GM23338 (cell line): Measurements from ENCODE around the gene ITCH. TPM values are rescaled to one million over a fixed set of nuclear protein-coding genes. Genes with fewer than 3 reads are reported as not detected.

Experiments used
- ATAC-seq: fragments of 200-7000 bp; cut with Tn5 transposase; 3 replicates; pipeline ENCODE4 v1.9.1; 2020
- DNase-seq: peaks from one replicate; pipeline ENCODE4 v3.0.0-alpha.2; 2015; ENCODE audit warnings: low spot score
- H2AFZ ChIP-seq: fragments of 200-600 bp; sonication (generic); 2 replicates; pipeline ENCODE4 v1.8.0; 2016; ENCODE audit warnings: antibody characterized with exemption, mild to moderate bottlenecking, moderate library complexity
- H3F3A ChIP-seq: fragments of 200-600 bp; sonication (generic); replicated peaks from 2 replicates; pipeline ENCODE4 v1.8.0; 2017; ENCODE audit warnings: antibody characterized with exemption, mixed run types, low read depth
- H3K27ac ChIP-seq: fragments of 200-600 bp; sonication (generic); 2 replicates; pipeline ENCODE4 v1.6.1; 2016; ENCODE audit warnings: low read depth
- H3K27me3 ChIP-seq: fragments of 200-600 bp; sonication (generic); 2 replicates; pipeline ENCODE4 v1.8.0; 2016; ENCODE audit warnings: mild to moderate bottlenecking, mixed run types, moderate library complexity; ENCODE audit not compliant: insufficient read depth
- H3K36me3 ChIP-seq: fragments of 200-600 bp; sonication (generic); 2 replicates; pipeline ENCODE4 v1.8.0; 2016; ENCODE audit warnings: mild to moderate bottlenecking; ENCODE audit not compliant: insufficient read depth
- H3K4me1 ChIP-seq: fragments of 200-600 bp; sonication (generic); 2 replicates; pipeline ENCODE4 v1.8.0; 2016; ENCODE audit warnings: mild to moderate bottlenecking, moderate library complexity; ENCODE audit not compliant: insufficient read depth
- H3K4me2 ChIP-seq: fragments of 200-600 bp; sonication (generic); 2 replicates; pipeline ENCODE4 v1.7.1; 2017; ENCODE audit warnings: mixed run types
- H3K4me3 ChIP-seq: fragments of 200-600 bp; sonication (generic); 2 replicates; pipeline ENCODE4 v1.6.1; 2016; ENCODE audit warnings: mixed run types
- H3K79me2 ChIP-seq: fragments of 200-600 bp; sonication (generic); replicated peaks from 2 replicates; pipeline ENCODE4 v1.8.0; 2017; ENCODE audit warnings: mild to moderate bottlenecking; ENCODE audit not compliant: insufficient read depth
- H3K9me2 ChIP-seq: fragments of 200-600 bp; sonication (generic); 2 replicates; pipeline ENCODE4 v1.8.0; 2017; ENCODE audit not compliant: insufficient read depth
- H4K20me1 ChIP-seq: fragments of 200-600 bp; sonication (generic); replicated peaks from 2 replicates; pipeline ENCODE4 v1.8.0; 2017; ENCODE audit warnings: mild to moderate bottlenecking; ENCODE audit not compliant: insufficient read depth
- H3K27ac Mint-ChIP-seq: 2 replicates; pipeline ENCODE4 v1.8.0; 2020; ENCODE audit warnings: inconsistent platforms, mild to moderate bottlenecking, moderate library complexity, mixed read lengths
- H3K27me3 Mint-ChIP-seq: 3 replicates; pipeline ENCODE4 v1.8.0; 2022; ENCODE audit warnings: low read depth, mild to moderate bottlenecking, moderate library complexity, mixed read lengths, inconsistent platforms; ENCODE audit not compliant: insufficient read depth, poor library complexity
- H3K36me3 Mint-ChIP-seq: 3 replicates; pipeline ENCODE4 v1.8.0; 2021; ENCODE audit warnings: low read depth, mild to moderate bottlenecking, inconsistent platforms, moderate library complexity, mixed read lengths
- H3K4me1 Mint-ChIP-seq: 3 replicates; pipeline ENCODE4 v1.8.0; 2020; ENCODE audit warnings: mild to moderate bottlenecking, inconsistent platforms, mixed read lengths
- H3K4me3 Mint-ChIP-seq: 3 replicates; pipeline ENCODE4 v1.8.0; 2021; ENCODE audit warnings: moderate library complexity, mild to moderate bottlenecking, inconsistent platforms, mixed read lengths
- H3K9me3 Mint-ChIP-seq: 3 replicates; pipeline ENCODE4 v1.8.0; 2020; ENCODE audit warnings: moderate library complexity, mild to moderate bottlenecking, inconsistent platforms, mixed read lengths
- CREB1 ChIP-seq: fragments of 250-450 bp; sonication (Bioruptor Pico); IDR thresholded peaks from 2 replicates; pipeline ENCODE4 v1.5.0; 2020; ENCODE audit warnings: low read depth, mild to moderate bottlenecking, moderate library complexity
- EZH2 ChIP-seq: fragments of 200-600 bp; sonication (generic); IDR thresholded peaks from one replicate; pipeline ENCODE4 v1.8.0; 2017; ENCODE audit warnings: antibody characterized with exemption, mild to moderate bottlenecking, low read depth; ENCODE audit not compliant: unreplicated experiment
- EZH2phosphoT487 ChIP-seq: fragments of 200-600 bp; sonication (generic); IDR thresholded peaks from one replicate; pipeline ENCODE4 v1.8.1; 2018; ENCODE audit warnings: antibody characterized with exemption; ENCODE audit not compliant: unreplicated experiment
- JUNB ChIP-seq: IDR thresholded peaks from one replicate; pipeline ENCODE4 v1.6.1; 2016; ENCODE audit warnings: antibody characterized with exemption; ENCODE audit not compliant: unreplicated experiment
- NANOG ChIP-seq: IDR thresholded peaks from 2 replicates; pipeline ENCODE4 v1.6.1; 2016; ENCODE audit warnings: antibody characterized with exemption, borderline replicate concordance
- STAT1 ChIP-seq: IDR thresholded peaks from one replicate; pipeline ENCODE4 v1.6.1; 2016; ENCODE audit warnings: antibody characterized with exemption; ENCODE audit not compliant: unreplicated experiment
- ZNF114 ChIP-seq: fragments of 250-450 bp; sonication (Bioruptor Pico); IDR thresholded peaks from 2 replicates; pipeline ENCODE4 v1.5.0; 2020; ENCODE audit warnings: mild to moderate bottlenecking, moderate library complexity
- ZNF331 ChIP-seq: fragments of 250-450 bp; sonication (Bioruptor Pico); IDR thresholded peaks from 2 replicates; pipeline ENCODE4 v1.5.0; 2020; ENCODE audit warnings: low read depth, mild to moderate bottlenecking, moderate library complexity
- polyA plus RNA-seq: library from polyadenylated mRNA; unstranded; fragments of >200 nt; fragmentation: Nextera tagmentation; extraction: Ambion mirVana; gene quantifications from 2 replicates; pipeline ENCODE4 v1.2.1, GENCODE V29; 2016
- total RNA-seq: library from RNA; depleted of rRNA; stranded (reverse); fragments of >200 nt; shearing (Covaris generic); gene quantifications from 2 replicates; pipeline ENCODE4 v1.2.3, GENCODE V29; 2014
- TF ChIP-seq, protein P1 (sequence below): IDR thresholded peaks from one replicate; pipeline ENCODE4 v1.6.1; 2018; ENCODE audit warnings: antibody characterized with exemption; ENCODE audit not compliant: unreplicated experiment
- TF ChIP-seq, protein P2 (sequence below): fragments of 250-450 bp; sonication (Bioruptor Pico); IDR thresholded peaks from 2 replicates; pipeline ENCODE4 v1.5.0; 2020; ENCODE audit warnings: mild to moderate bottlenecking, moderate library complexity

Gene ITCH
- total and polyA plus RNA-seq, 2 experiments from 2014 or later, result 16.4 to 31.6 TPM

DNA sequence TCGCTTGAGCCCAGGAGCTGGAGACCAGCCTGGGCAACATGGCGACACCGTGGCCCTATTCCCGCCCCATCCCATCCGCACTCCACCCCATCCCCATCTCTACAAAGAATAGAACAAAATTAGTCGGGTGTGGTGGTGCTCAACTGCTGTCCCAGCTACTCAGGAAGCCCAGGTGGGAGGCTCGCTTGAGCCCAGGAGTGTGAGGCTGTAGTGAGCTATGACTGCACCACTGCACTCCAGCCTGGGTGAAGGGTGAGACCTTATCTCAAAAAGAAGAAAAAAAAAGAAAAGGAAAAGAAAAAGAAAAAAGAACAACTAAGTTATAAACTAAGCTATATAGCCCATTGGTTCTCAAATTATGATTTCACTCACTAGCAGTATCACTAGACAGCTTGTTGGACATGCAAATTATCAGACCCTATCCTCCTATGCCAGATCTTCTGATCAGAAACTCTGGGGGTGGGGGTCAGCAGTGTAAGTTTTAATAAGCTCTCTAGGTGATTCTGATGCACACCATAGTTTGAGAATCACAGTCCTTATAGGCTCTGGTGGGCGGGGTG is 491 bp upstream of the ITCH start (continued):
- TF ChIP-seq, protein P1, sequence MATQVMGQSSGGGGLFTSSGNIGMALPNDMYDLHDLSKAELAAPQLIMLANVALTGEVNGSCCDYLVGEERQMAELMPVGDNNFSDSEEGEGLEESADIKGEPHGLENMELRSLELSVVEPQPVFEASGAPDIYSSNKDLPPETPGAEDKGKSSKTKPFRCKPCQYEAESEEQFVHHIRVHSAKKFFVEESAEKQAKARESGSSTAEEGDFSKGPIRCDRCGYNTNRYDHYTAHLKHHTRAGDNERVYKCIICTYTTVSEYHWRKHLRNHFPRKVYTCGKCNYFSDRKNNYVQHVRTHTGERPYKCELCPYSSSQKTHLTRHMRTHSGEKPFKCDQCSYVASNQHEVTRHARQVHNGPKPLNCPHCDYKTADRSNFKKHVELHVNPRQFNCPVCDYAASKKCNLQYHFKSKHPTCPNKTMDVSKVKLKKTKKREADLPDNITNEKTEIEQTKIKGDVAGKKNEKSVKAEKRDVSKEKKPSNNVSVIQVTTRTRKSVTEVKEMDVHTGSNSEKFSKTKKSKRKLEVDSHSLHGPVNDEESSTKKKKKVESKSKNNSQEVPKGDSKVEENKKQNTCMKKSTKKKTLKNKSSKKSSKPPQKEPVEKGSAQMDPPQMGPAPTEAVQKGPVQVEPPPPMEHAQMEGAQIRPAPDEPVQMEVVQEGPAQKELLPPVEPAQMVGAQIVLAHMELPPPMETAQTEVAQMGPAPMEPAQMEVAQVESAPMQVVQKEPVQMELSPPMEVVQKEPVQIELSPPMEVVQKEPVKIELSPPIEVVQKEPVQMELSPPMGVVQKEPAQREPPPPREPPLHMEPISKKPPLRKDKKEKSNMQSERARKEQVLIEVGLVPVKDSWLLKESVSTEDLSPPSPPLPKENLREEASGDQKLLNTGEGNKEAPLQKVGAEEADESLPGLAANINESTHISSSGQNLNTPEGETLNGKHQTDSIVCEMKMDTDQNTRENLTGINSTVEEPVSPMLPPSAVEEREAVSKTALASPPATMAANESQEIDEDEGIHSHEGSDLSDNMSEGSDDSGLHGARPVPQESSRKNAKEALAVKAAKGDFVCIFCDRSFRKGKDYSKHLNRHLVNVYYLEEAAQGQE, result no peak
- TF ChIP-seq ZNF331, result no peak
- TF ChIP-seq JUNB, result no peak
- TF ChIP-seq EZH2phosphoT487, result no peak
- no peak for TF ChIP-seq NANOG
- TF ChIP-seq EZH2, result no peak
- no peak for TF ChIP-seq ZNF114

DNA sequence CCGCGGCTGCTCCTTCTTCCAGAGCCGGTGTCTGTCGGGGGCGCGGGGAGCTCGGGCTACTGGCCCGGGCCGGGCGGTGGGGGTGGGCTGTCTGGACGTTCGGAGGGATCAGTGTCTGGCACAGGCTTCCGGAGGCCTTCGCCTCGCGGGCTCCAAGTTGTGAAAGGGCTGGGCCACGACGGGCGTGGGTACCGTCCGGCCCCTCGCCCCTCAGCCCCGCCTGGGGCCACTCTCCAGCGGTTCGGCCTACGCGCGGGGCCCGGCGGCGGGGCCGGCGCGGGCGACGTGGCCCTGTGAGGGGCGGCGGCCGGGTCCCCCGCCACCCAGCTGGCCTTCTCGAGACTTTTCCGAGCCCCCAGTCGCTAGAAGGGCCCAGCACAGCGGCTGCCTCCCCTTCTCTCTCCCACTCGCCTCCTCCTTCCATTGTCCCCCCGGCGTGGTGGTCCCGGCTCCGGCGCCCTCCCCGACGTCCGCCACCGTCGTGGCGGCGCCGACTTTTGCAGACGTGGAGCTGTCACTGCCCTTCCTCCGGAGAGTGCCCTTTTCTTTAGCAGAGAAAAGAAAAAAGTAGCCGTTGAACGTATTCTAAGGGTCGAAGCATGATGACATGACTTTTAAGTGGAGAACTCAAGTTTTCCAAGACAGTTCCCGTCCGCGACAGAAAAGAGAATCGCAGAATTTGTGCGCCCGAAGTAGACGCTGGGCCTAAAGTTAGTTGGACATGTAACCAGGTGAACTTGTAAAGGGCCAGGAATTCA is 571 bp downstream of the ITCH start:
- ATAC-seq, result peak; percentile 71
- Histone ChIP-seq H3K9me2 (no peaks in the 10 kb centered on the region), H3K27me3 (no peaks in the 10 kb centered on the region), H3K27ac (no peak overlapping the region; the same call in 1 of the 2 replicates), H2AFZ (peak overlapping the region; percentile 89), H4K20me1 (peaks cover 30% of the 10 kb centered on the region), H3K79me2 (peaks cover 50% of the 10 kb centered on the region), H3K4me3 (peak overlapping the region; percentile 94), H3K4me1 (peaks cover 22% of the 10 kb centered on the region), H3K4me2 (peak overlapping the region; percentile 90), H3F3A (0 out of 2 replicates have a peak, but pooled peaks cover 3% of the 10 kb centered on the region), H3K36me3 (no peaks in the 10 kb centered on the region)
- Mint-ChIP-seq H3K4me1 (peaks cover 17% of the 10 kb centered on the region), H3K27ac (peak overlapping the region; percentile 96), H3K9me3 (no peaks in the 10 kb centered on the region), H3K4me3 (peak overlapping the region; percentile 94), H3K36me3 (peaks cover 10% of the 10 kb centered on the region), H3K27me3 (peaks cover 12% of the 10 kb centered on the region)
- TF ChIP-seq EZH2 (no peak), CREB1 (CRISPR knock-in tag) (peak; percentile 53)
- peak; percentile 50 for DNase-seq

DNA sequence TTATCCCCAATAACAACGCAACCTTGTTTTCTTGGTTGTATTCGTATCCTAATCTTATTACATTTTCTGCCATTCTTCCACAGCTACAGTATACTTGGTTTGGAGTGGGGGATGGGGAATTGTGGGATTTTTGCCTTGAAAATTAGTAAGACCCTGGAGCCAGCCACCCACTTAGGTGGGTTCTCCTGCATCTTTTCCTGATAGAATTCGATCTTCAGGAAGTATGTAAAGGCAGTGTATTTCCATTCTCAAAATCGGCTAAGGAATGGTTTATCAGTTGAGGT is 1.1 kb downstream of the ITCH start:
- Mint-ChIP-seq H3K4me1 (peaks cover 17% of the 10 kb centered on the region), H3K36me3 (peaks cover 15% of the 10 kb centered on the region), H3K9me3 (no peaks in the 10 kb centered on the region), H3K4me3 (peak overlapping the region; percentile 94), H3K27ac (no peak overlapping the region), H3K27me3 (peaks cover 12% of the 10 kb centered on the region)
- Histone ChIP-seq H3K4me2 (peak overlapping the region; percentile 90), H3K4me3 (peak overlapping the region; percentile 94), H3K4me1 (peaks cover 22% of the 10 kb centered on the region), H3K27me3 (no peaks in the 10 kb centered on the region), H3K9me2 (no peaks in the 10 kb centered on the region), H3K79me2 (peaks cover 55% of the 10 kb centered on the region), H3F3A (0 out of 2 replicates have a peak, but pooled peaks cover 3% of the 10 kb centered on the region), H4K20me1 (peaks cover 33% of the 10 kb centered on the region), H3K36me3 (peaks cover under 1% of the 10 kb centered on the region; the same call in 1 of the 2 replicates), H3K27ac (no peak overlapping the region), H2AFZ (no peak overlapping the region)
- no peak for DNase-seq
- no peak for ATAC-seq
- TF ChIP-seq STAT1 (no peak), ZNF331 (no peak)
- TF ChIP-seq, protein P2, sequence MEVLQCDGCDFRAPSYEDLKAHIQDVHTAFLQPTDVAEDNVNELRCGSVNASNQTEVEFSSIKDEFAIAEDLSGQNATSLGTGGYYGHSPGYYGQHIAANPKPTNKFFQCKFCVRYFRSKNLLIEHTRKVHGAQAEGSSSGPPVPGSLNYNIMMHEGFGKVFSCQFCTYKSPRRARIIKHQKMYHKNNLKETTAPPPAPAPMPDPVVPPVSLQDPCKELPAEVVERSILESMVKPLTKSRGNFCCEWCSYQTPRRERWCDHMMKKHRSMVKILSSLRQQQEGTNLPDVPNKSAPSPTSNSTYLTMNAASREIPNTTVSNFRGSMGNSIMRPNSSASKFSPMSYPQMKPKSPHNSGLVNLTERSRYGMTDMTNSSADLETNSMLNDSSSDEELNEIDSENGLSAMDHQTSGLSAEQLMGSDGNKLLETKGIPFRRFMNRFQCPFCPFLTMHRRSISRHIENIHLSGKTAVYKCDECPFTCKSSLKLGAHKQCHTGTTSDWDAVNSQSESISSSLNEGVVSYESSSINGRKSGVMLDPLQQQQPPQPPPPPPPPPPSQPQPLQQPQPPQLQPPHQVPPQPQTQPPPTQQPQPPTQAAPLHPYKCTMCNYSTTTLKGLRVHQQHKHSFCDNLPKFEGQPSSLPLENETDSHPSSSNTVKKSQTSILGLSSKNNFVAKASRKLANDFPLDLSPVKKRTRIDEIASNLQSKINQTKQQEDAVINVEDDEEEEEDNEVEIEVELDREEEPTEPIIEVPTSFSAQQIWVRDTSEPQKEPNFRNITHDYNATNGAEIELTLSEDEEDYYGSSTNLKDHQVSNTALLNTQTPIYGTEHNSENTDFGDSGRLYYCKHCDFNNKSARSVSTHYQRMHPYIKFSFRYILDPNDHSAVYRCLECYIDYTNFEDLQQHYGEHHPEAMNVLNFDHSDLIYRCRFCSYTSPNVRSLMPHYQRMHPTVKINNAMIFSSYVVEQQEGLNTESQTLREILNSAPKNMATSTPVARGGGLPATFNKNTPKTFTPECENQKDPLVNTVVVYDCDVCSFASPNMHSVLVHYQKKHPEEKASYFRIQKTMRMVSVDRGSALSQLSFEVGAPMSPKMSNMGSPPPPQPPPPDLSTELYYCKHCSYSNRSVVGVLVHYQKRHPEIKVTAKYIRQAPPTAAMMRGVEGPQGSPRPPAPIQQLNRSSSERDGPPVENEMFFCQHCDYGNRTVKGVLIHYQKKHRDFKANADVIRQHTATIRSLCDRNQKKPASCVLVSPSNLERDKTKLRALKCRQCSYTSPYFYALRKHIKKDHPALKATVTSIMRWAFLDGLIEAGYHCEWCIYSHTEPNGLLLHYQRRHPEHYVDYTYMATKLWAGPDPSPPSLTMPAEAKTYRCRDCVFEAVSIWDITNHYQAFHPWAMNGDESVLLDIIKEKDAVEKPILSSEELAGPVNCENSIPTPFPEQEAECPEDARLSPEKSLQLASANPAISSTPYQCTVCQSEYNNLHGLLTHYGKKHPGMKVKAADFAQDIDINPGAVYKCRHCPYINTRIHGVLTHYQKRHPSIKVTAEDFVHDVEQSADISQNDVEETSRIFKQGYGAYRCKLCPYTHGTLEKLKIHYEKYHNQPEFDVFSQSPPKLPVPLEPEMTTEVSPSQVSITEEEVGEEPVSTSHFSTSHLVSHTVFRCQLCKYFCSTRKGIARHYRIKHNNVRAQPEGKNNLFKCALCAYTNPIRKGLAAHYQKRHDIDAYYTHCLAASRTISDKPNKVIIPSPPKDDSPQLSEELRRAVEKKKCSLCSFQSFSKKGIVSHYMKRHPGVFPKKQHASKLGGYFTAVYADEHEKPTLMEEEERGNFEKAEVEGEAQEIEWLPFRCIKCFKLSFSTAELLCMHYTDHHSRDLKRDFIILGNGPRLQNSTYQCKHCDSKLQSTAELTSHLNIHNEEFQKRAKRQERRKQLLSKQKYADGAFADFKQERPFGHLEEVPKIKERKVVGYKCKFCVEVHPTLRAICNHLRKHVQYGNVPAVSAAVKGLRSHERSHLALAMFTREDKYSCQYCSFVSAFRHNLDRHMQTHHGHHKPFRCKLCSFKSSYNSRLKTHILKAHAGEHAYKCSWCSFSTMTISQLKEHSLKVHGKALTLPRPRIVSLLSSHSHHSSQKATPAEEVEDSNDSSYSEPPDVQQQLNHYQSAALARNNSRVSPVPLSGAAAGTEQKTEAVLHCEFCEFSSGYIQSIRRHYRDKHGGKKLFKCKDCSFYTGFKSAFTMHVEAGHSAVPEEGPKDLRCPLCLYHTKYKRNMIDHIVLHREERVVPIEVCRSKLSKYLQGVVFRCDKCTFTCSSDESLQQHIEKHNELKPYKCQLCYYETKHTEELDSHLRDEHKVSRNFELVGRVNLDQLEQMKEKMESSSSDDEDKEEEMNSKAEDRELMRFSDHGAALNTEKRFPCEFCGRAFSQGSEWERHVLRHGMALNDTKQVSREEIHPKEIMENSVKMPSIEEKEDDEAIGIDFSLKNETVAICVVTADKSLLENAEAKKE (CRISPR knock-in tag), result no peak
